WTC11 (cell line): ENCODE data around the gene FANCC. TPM values are rescaled to one million over a fixed set of nuclear protein-coding genes. Genes with fewer than 3 reads are reported as not detected.

Experiments
- ATAC-seq: fragments of 200-7000 bp; cut with Tn5 transposase; 2 replicates; pipeline ENCODE4 v1.10.0; 2021; ENCODE audit warnings: mild to moderate bottlenecking, moderate library complexity
- CTCF ChIA-PET: fragments of 300-600 bp; sonication (Branson Sonifier 250); formaldehyde crosslinking; loops from one replicate; lab custom pipeline; 2021; ENCODE audit warnings: antibody characterized with exemption; lab: Charles Lee
- POLR2A ChIA-PET: fragments of 350-600 bp; sonication (Branson Sonifier 250); formaldehyde crosslinking; loops from one replicate; lab custom pipeline; 2021; ENCODE audit warnings: antibody characterized with exemption; lab: Charles Lee
- DNase-seq: peaks from one replicate; pipeline ENCODE4 v3.0.0; 2021; ENCODE audit warnings: low spot score
- H3K27ac Mint-ChIP-seq: 2 replicates; pipeline ENCODE4 v1.8.0; 2021; ENCODE audit warnings: mixed read lengths
- H3K27me3 Mint-ChIP-seq: 2 replicates; pipeline ENCODE4 v1.8.0; 2021; ENCODE audit warnings: low read depth, mild to moderate bottlenecking, moderate library complexity, mixed read lengths
- H3K36me3 Mint-ChIP-seq: 2 replicates; pipeline ENCODE4 v1.8.0; 2021; ENCODE audit warnings: mixed read lengths
- H3K4me1 Mint-ChIP-seq: 2 replicates; pipeline ENCODE4 v1.8.0; 2022; ENCODE audit warnings: mixed read lengths
- H3K4me3 Mint-ChIP-seq: 2 replicates; pipeline ENCODE4 v1.8.0; 2021; ENCODE audit warnings: mild to moderate bottlenecking, moderate library complexity, mixed read lengths
- H3K9me3 Mint-ChIP-seq: 2 replicates; pipeline ENCODE4 v1.8.0; 2021; ENCODE audit warnings: mixed read lengths
- ARID4B ChIP-seq: sonication (generic); formaldehyde crosslinking; IDR thresholded peaks from 2 replicates; pipeline ENCODE4 v1.8.0; 2023; ENCODE audit warnings: missing genetic modification reagents, mild to moderate bottlenecking, borderline replicate concordance
- ATF1 ChIP-seq: sonication (generic); formaldehyde crosslinking; IDR thresholded peaks from 2 replicates; pipeline ENCODE4 v1.8.1; 2023; ENCODE audit warnings: mild to moderate bottlenecking, moderate library complexity, missing genetic modification reagents
- EMX1 ChIP-seq: fragments of 250-450 bp; sonication (Bioruptor Pico); IDR thresholded peaks from 2 replicates; pipeline ENCODE4 v1.8.0; 2021; ENCODE audit warnings: mild to moderate bottlenecking
- FOXP4 ChIP-seq: sonication (generic); formaldehyde crosslinking; IDR thresholded peaks from 2 replicates; pipeline ENCODE4 v1.8.0; 2022; ENCODE audit warnings: mild to moderate bottlenecking, missing genetic modification reagents
- GABPB1 ChIP-seq: sonication (generic); formaldehyde crosslinking; IDR thresholded peaks from 2 replicates; pipeline ENCODE4 v1.8.1; 2023; ENCODE audit warnings: mild to moderate bottlenecking, missing genetic modification reagents
- HMGXB4 ChIP-seq: sonication (generic); formaldehyde crosslinking; IDR thresholded peaks from 2 replicates; pipeline ENCODE4 v1.8.1; 2023; ENCODE audit warnings: mild to moderate bottlenecking, moderate library complexity, missing genetic modification reagents
- JUN ChIP-seq: sonication (generic); formaldehyde crosslinking; IDR thresholded peaks from 2 replicates; pipeline ENCODE4 v1.8.0; 2023; ENCODE audit warnings: mild to moderate bottlenecking, missing genetic modification reagents
- RELA ChIP-seq: sonication (generic); formaldehyde crosslinking; IDR thresholded peaks from 2 replicates; pipeline ENCODE4 v1.8.1; 2022; ENCODE audit warnings: missing genetic modification reagents, mild to moderate bottlenecking, borderline replicate concordance
- SMAD4 ChIP-seq: sonication (generic); formaldehyde crosslinking; IDR thresholded peaks from 2 replicates; pipeline ENCODE4 v1.8.0; 2022; ENCODE audit warnings: mild to moderate bottlenecking, missing genetic modification reagents
- STAT6 ChIP-seq: sonication (generic); formaldehyde crosslinking; conservative IDR thresholded peaks from 2 replicates; pipeline ENCODE4 v1.8.1; 2023; ENCODE audit warnings: mild to moderate bottlenecking, low read depth, missing genetic modification reagents, moderate library complexity
- TCF7 ChIP-seq: sonication (generic); formaldehyde crosslinking; IDR thresholded peaks from 2 replicates; pipeline ENCODE4 v1.8.0; 2022; ENCODE audit warnings: mild to moderate bottlenecking, low read depth, missing genetic modification reagents, moderate library complexity
- ZNF219 ChIP-seq: sonication (generic); formaldehyde crosslinking; IDR thresholded peaks from 2 replicates; pipeline ENCODE4 v1.8.0; 2023; ENCODE audit warnings: missing genetic modification reagents, mild to moderate bottlenecking, borderline replicate concordance
- ZNF281 ChIP-seq: sonication (generic); formaldehyde crosslinking; IDR thresholded peaks from 2 replicates; pipeline ENCODE4 v1.8.0; 2023; ENCODE audit warnings: mild to moderate bottlenecking, missing genetic modification reagents
- ZNF532 ChIP-seq: fragments of 250-450 bp; sonication (Bioruptor Pico); IDR thresholded peaks from 2 replicates; pipeline ENCODE4 v1.9.0; 2021; ENCODE audit warnings: mild to moderate bottlenecking, borderline replicate concordance
- ZSCAN18 ChIP-seq: fragments of 250-450 bp; sonication (Bioruptor Pico); IDR thresholded peaks from 2 replicates; pipeline ENCODE4 v2.1.2; 2022; ENCODE audit warnings: mild to moderate bottlenecking, moderate library complexity
- total RNA-seq: library from RNA; stranded (reverse); gene quantifications from 3 replicates; pipeline ENCODE4 v1.2.3, GENCODE V29; 2021

The FANCC gene
- total RNA-seq, 1 experiment from 2014 or later = 10.9 TPM

- TF ChIP-seq ZSCAN18 (no peak), JUN (CRISPR knock-in tag) (no peak), ATF1 (CRISPR knock-in tag) (no peak), SMAD4 (CRISPR knock-in tag) (no peak), ZNF281 (no peak), ARID4B (CRISPR knock-in tag) (no peak), GABPB1 (CRISPR knock-in tag) (no peak), ZNF532 (CRISPR knock-in tag) (no peak), ZNF219 (CRISPR knock-in tag) (no peak)
These were observed 221.1 kb downstream of the FANCC start (continued) for GRCh38 chr9:95096381-95096780.

- no peak for ATAC-seq
- CTCF ChIA-PET = interaction anchor here (0.6 to 4.9 kb wide), 9 partner anchors 12 to 637 kb away, joined by 3 to 24 read pairs (median 4); no protein-coding TSS in a partner anchor
- H3K36me3 Mint-ChIP-seq = no peaks in the 10 kb centered on the region
- H3K9me3 Mint-ChIP-seq = no peaks in the 10 kb centered on the region
- no peak overlapping the region for H3K4me3 Mint-ChIP-seq
- H3K4me1 Mint-ChIP-seq = peaks cover 43% of the 10 kb centered on the region
- no peak overlapping the region for H3K27ac Mint-ChIP-seq
- no peaks in the 10 kb centered on the region for H3K27me3 Mint-ChIP-seq
- no peak for DNase-seq
- POLR2A ChIA-PET = interaction anchor here (0.6 kb wide), 1 partner anchor 231 kb away, joined by 3 read pairs; no protein-coding TSS in a partner anchor
- no peak for TF ChIP-seq FOXP4 (CRISPR knock-in tag)
- no peak for TF ChIP-seq TCF7 (CRISPR knock-in tag)
- TF ChIP-seq RELA (CRISPR knock-in tag) = no peak
- no peak for TF ChIP-seq HMGXB4 (CRISPR knock-in tag)
- TF ChIP-seq EMX1 (CRISPR knock-in tag) = no peak
- TF ChIP-seq STAT6 (CRISPR knock-in tag) = no peak
These were observed 221.7 kb downstream of the FANCC start for GRCh38 chr9:95095641-95096355.
